GM19467 (cell line): ENCODE measurements around the gene FAF1.
A peak's percentile ranks its signal among the peaks of the same experiment; 100 is the strongest.

Source experiments
- ATAC-seq: cut with Tn5 transposase; IDR thresholded peaks from one replicate; pipeline ENCODE4 v1.9.1; 2021; ENCODE audit warnings: mild to moderate bottlenecking, moderate library complexity; ENCODE audit not compliant: unreplicated experiment

The FAF1 gene

GRCh38 chr1:50978852-50979781 lies 19.1 kb upstream of the FAF1 start:
- no peak for ATAC-seq

GRCh38 chr1:50978144-50978851 lies 18.2 kb upstream of the FAF1 start:
- ATAC-seq: peak; percentile 44

DNA sequence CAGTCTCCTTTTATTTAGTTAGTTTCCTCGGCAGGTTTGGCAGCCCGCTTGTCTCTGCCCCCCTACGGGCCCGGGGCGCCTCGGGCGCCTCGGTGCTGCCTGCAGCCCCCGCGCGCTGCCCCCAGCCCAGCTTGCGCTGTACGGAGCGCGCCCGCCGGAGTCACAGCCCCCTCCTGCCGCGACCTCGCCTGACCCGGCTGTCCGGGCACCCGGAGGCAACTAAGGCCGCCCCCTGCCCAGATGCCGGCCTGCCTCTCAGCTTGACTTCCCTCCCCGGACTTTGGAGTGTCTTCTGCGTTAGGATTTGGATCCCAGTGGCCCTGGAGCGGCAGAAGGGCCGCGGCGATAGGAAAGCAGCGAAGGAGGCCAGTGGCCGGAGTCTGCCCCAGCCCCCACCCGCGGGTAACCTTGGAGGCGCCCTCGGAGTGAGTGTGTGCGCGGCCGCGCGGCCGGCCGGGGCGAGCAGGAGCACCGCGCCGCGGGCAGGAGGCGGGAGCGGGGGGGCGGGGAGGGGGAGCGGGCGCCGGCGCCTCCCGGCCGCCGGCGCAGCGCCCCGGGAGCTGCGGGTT lies 17.6 kb upstream of the FAF1 start:
- peak; percentile 43 for ATAC-seq

GRCh38 chr1:50976890-50977574 lies 17.0 kb upstream of the FAF1 start:
- peak; percentile 52 for ATAC-seq

DNA sequence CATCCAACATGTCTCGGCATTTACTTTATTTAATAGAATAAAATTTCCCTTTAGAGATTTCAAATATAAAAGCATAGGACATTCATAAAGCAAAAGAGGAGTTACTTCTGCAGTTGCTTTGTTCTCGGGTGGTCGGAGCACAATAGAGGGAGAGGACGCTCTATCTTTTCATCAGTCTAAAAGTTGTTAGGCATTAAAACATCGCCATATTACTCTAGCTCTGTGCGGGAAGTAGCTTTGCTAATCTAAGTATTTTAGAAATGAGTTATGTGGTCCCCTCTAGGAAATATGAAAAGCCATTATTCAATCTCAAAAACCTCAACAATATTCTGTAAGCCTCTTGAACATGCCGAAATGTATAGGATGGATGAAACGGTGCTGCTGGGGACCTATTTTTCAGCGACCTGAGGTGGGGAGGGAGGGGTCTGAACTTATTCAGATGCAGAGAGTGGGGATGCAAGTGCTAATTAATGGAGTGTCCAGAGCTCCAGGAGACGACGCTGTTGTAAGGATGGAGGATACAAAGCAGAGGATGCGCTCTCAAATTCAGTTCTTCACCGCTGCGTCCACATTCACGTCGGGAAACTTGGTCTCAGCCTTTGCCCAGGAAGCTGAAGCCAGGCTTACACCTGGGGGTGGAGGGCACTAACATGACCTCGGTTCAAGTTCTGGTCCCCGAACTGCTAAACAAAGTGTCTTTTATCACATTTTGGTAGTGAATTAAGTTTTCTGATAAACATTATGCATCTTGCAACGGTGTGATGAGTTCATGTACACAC lies 16.2 kb upstream of the FAF1 start:
- ATAC-seq: peak; percentile 4

DNA sequence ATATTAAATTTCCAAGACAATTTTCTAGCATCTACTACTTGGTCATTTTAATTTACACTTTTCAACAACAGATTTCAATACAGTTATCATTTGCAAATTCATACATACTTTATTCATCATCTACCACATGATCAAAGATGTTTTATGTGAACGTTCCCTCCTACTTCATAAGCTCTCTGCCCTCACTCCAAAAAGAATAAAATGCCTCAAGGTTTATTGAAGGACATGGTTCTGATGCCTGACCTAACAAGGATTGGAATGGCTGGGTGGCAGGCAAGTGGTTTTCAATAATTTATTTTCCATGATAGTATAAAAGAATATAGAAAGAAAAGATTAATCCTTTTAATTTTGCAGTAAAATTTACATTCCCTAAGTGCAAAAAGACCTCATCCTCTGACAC lies 15.4 kb upstream of the FAF1 start:
- no peak for ATAC-seq

DNA sequence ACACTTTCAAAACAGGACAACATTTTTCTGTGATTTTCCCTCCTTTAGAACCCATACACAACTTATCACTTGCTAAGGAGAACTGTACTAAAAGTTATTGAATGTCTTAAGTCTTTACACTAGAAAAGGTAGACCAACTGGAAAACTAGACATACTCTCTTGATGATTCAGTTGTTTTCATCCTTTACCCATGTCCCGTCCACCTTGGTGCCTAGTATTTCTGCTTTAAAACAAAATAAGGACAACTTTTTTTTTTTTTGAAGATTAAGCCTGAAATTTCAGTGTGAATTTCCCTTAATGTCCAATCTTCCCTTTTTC lies 14.5 kb upstream of the FAF1 start:
- no peak for ATAC-seq

DNA sequence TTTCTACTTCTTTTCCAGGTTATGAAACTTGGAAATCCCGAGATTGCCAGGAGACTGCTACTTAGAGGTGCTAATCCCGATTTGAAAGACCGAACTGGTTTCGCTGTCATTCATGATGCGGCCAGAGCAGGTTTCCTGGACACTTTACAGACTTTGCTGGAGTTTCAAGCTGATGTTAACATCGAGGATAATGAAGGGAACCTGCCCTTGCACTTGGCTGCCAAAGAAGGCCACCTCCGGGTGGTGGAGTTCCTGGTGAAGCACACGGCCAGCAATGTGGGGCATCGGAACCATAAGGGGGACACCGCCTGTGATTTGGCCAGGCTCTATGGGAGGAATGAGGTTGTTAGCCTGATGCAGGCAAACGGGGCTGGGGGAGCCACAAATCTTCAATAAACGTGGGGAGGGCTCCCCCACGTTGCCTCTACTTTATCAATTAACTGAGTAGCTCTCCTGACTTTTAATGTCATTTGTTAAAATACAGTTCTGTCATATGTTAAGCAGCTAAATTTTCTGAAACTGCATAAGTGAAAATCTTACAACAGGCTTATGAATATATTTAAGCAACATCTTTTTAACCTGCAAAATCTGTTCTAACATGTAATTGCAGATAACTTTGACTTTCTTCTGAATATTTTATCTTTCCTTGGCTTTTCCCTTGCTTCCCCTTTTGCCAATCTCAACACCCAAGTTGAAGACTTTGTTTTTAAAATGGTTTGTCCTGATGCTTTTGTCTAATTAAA lies 14.0 kb upstream of the FAF1 start:
- ATAC-seq: no peak

- no peak for ATAC-seq
Measured at GRCh38 chr1:50973255-50973654, 13.2 kb upstream of the FAF1 start.

- no peak for ATAC-seq
Measured at GRCh38 chr1:50972766-50973165, 12.7 kb upstream of the FAF1 start.

DNA sequence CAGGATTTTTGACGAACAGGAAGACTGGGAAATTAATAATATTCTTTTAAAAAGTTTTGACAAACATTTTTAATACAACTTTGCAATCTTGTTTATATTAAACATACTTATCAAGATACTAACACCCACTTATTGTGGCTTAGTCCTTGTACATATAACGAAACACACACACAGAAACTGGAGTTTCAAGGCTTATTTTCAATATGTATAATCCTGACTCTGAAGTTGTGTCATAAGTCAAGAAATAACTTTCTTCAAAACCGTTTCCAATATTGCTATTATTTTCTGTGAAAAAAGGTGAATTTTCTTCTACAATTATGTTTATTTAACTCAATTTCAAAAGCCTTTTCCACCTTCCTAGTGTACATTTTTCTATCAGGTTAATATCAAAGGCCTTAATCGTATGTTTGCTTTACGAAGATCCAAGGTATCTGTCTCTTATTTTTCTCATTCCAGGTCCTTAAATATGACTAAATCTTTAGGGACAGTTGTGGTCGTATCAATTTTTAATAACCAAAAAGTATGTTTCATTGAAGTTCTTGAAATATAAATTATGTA lies 11.8 kb upstream of the FAF1 start:
- ATAC-seq: no peak

GRCh38 chr1:50970931-50971582 lies 11.0 kb upstream of the FAF1 start:
- ATAC-seq: no peak

- no peak for ATAC-seq
Measured at GRCh38 chr1:50970509-50970887, 10.4 kb upstream of the FAF1 start.

DNA sequence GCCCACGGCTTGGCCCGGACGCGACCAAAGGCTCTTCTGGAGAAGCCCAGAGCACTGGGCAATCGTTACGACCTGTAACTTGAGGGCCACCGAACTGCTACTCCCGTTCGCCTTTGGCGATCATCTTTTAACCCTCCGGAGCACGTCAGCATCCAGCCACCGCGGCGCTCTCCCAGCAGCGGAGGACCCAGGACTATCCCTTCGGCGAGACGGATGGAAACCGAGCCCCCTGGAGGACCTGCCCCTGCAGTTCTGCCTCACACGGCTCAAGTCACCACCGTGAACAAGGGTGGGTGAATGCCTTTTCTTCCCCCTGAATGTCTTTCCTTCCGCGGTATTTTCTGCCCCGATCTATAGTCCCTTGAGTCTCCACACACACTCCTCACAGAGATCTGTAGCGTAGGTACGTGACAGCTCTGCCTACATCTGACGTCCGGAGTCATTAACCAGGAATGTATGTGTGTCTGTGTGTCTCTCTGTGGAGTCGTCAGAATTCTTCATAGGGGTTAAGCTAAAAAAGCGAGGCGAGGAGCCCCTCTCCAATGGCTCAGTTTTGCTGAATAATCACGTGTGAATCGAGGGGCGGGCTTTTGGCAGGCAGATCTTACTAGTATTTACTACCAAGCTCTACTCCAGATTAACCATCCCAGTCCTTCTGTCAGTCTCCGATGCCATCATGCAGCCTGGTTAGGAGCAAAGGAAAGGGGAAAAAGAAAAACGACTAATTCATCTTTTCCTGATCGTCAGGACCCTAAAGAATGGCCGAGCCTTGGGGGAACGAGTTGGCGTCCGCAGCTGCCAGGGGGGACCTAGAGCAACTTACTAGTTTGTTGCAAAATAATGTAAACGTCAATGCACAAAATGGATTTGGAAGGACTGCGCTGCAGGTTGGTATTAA lies 9.8 kb upstream of the FAF1 start, which contains the start of gene CDKN2C:
Gene CDKN2C, plus strand, starts transcription at position 635 of the 898 bp plus-strand sequence. Its CDS starts 124 bp downstream, at position 759.
- no peak for ATAC-seq

- ATAC-seq: peak; percentile 27
Measured at GRCh38 chr1:50968821-50969610, 8.9 kb upstream of the FAF1 start.

- peak; percentile 56 for ATAC-seq
Measured at GRCh38 chr1:50968158-50968820, 8.2 kb upstream of the FAF1 start.
